D721Med (cell line): ENCODE measurements around the gene SCD5.

Experiments
- DNase-seq: peaks from one replicate; pipeline ENCODE4 v3.0.0; 2011; ENCODE audit warnings: low spot score; ENCODE audit not compliant: insufficient read length
- FAIRE-seq: peaks from 2 replicates; lab custom pipeline; 2011; peaks lifted over from hg19 to GRCh38; lab: Jason Lieb, UNC
- CTCF ChIP-seq: IDR thresholded peaks from 2 replicates; pipeline ENCODE4 v1.5.1; 2012; ENCODE audit warnings: mild to moderate bottlenecking, control low read depth; ENCODE audit not compliant: insufficient read depth; ENCODE audit errors: missing control alignments

The SCD5 gene

GRCh38 chr4:82765134-82765533 lies 33.5 kb downstream of the SCD5 start:
- DNase-seq, result no peak
- no peak for TF ChIP-seq CTCF
- peak; percentile 29 for FAIRE-seq

DNA sequence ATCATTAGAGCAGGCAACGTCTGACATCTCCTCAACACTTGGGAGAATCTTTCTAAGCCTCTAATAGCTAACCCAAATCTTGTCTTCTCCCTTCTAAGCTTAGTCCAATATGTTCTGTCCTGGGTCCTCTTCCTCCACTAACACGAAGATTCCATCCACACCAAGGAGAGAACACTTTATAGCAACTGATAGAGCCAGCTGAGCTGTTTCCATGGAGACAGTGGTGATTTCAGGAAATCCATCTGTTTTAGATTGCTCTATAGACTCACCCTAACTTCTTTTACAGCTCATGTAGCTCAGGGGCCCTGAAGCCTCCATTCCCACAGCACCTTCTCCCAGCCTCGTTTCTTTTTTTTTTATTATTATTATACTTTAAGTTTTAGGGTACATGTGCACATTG lies 37.4 kb downstream of the SCD5 start:
- FAIRE-seq, result no peak
- TF ChIP-seq CTCF, result no peak
- DNase-seq, result no peak

DNA sequence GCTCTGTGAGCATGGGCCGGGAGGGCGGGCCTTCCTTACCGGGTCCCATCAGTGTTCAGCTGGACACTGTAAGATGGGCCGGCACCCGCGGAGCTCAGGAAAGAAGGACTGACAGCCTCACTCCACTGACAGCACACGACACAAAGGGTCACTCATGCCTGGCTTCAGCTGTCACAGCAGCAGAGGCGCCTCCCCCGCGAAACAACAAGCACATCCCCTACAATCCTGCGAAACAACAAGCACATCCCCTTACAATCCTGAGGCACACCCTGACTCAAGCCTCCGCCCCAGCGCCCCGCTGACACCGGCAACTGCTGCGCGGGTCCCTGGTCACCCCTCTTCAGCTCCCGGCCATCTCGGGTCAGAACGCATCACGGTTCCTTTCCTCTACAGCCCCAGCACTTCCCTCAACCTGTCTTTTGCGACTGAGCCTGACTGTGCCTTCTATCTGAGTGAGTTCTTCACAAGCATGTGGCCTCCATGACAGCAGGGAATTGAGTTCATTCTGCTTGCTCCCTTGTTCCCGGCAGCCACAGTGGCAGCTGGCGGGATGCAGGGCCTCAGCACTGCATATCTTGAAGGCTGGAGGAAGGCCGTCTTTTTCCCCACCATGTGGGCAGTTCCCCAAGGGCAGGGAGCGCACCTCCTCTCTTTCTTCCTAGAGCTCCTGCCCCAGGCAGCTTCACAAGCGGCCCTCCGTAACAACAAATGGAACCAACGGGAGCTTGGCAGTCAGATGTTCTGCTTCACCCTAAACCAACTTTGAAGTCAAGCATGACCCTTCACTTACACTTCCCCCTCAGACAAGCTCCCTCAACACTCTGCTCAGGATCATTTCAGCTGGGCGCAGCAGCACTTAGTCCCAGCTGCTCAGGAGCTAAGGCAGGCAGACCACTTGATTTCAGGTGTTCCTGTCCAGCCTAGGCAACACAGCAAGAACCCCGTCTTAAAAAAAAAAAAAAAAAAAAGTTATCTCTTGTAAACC lies 39.6 kb downstream of the SCD5 start:
- FAIRE-seq, result no peak
- DNase-seq, result no peak
- no peak for TF ChIP-seq CTCF

GRCh38 chr4:82756061-82756460 lies 42.5 kb downstream of the SCD5 start:
- DNase-seq, result no peak
- TF ChIP-seq CTCF, result no peak
- FAIRE-seq, result no peak

- no peak for DNase-seq
- no peak for FAIRE-seq
- TF ChIP-seq CTCF, result no peak
These were observed 42.9 kb downstream of the SCD5 start for GRCh38 chr4:82755650-82756049.

DNA sequence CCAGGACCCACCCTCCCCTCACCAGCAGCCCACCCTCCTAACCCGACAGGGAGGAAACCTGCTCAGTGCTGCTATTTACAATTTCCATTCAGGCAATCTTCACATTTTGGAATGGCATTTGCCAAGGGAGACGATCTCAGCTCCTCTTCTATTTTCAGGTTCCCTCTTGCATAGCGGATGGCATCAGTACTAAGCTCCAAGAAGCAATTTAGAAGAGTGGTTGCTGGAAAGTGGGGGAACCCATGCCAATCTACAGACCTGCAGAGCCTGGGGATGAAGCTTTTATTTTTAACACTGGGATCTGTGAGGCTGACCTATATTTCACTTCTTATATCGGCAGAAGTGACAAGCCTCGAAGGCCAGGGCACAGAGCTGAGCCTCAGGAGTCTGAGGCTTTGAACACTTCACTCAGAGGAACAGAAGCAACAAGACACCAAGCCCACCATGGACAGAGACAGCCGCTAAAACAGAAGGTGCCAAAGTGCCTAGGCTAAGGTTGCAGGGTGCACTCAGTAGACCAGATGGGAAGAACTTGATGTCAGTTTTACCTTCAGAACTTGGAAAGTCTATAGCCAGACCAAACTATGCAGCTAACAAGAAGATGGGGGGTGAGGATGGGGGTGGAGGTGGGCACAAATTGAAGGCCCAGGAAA lies 44.0 kb downstream of the SCD5 start:
- DNase-seq (no peak), FAIRE-seq (no peak)
- TF ChIP-seq CTCF, result no peak
